AG09309 (cell line): Measurements from ENCODE around the gene ACP4.
"Not testable (repeated sequence)": the region's sequence is repeated elsewhere in the genome, so short reads cannot be mapped to it uniquely, and the experiment has no call there.

Experiments
- DNase-seq: peaks from one replicate; pipeline ENCODE4 v3.0.0-alpha.2; 2010; ENCODE audit warnings: low read depth
- H3K4me3 ChIP-seq: 2 replicates; pipeline ENCODE4 v1.5.1; 2011; ENCODE audit warnings: mild to moderate bottlenecking, low read depth, low read length, moderate library complexity; ENCODE audit not compliant: control insufficient read depth
- CTCF ChIP-seq: IDR thresholded peaks from 2 replicates; pipeline ENCODE4 v1.5.1; 2011; ENCODE audit warnings: mild to moderate bottlenecking, low read depth, low read length, inconsistent platforms; ENCODE audit not compliant: insufficient read depth, control insufficient read depth; ENCODE audit errors: missing control alignments

ACP4 gene

GRCh38 chr19:50770888-50771287 is 19.3 kb upstream of the ACP4 start:
- no peak for TF ChIP-seq CTCF
- H3K4me3 ChIP-seq = no peak overlapping the region
- no peak for DNase-seq

GRCh38 chr19:50772476-50772875 is 17.7 kb upstream of the ACP4 start:
- DNase-seq = no peak
- no peak for TF ChIP-seq CTCF
- H3K4me3 ChIP-seq = no peak overlapping the region

- DNase-seq, H3K4me3 ChIP-seq: not testable (repeated sequence)
Measured at GRCh38 chr19:50772912-50773311, 17.3 kb upstream of the ACP4 start.

GRCh38 chr19:50773454-50773853 is 16.8 kb upstream of the ACP4 start:
- not testable (repeated sequence) for H3K4me3 ChIP-seq, DNase-seq

GRCh38 chr19:50776131-50776530 is 14.1 kb upstream of the ACP4 start:
- H3K4me3 ChIP-seq = no peak overlapping the region
- no peak for DNase-seq
- no peak for TF ChIP-seq CTCF

GRCh38 chr19:50777261-50777660 is 13.0 kb upstream of the ACP4 start:
- no peak overlapping the region for H3K4me3 ChIP-seq
- no peak for TF ChIP-seq CTCF
- DNase-seq = no peak

GRCh38 chr19:50777830-50778303 is 12.3 kb upstream of the ACP4 start:
- TF ChIP-seq CTCF = no peak
- DNase-seq = no peak

GRCh38 chr19:50778906-50779430 is 11.2 kb upstream of the ACP4 start:
- no peak for TF ChIP-seq CTCF
- no peak for DNase-seq
- no peak overlapping the region for H3K4me3 ChIP-seq

More at GRCh38 chr19:50777830-50778303, 12.3 kb upstream of the ACP4 start:
- no peak overlapping the region for H3K4me3 ChIP-seq
